Astrocyte (in vitro differentiated cells and primary cell): ENCODE measurements around the gene SP4.

Experiments
- EZH2 ChIP-seq: IDR thresholded peaks from 2 replicates; pipeline ENCODE4 v1.6.1; 2012; ENCODE audit warnings: mild to moderate bottlenecking, low read length, inconsistent platforms; ENCODE audit not compliant: insufficient read depth
- TF ChIP-seq, protein P1 (sequence below): IDR thresholded peaks from 2 replicates; pipeline ENCODE4 v1.5.1; 2011; ENCODE audit warnings: low read depth, mild to moderate bottlenecking, inconsistent platforms, low read length, moderate library complexity; ENCODE audit not compliant: insufficient read depth

DNA sequence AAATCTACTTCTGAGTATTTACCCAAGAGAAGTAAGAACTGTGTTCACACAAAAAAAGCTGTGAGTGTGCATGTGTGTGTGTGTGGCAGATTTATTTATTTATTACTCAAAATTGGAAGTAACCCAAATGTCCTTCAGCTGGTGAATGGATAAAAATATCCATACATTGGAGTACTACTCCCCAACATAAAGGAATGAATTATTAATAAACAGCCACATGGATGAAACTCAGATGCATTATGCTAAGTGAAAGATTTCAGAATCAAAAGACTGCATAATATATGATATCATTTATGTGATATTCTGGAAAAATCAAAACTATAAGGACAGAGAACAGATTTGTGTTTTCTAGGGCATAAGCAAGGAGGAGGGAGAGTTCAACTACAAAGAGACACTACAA, 67.8 kb downstream of the SP4 start:
- TF ChIP-seq, protein P1, sequence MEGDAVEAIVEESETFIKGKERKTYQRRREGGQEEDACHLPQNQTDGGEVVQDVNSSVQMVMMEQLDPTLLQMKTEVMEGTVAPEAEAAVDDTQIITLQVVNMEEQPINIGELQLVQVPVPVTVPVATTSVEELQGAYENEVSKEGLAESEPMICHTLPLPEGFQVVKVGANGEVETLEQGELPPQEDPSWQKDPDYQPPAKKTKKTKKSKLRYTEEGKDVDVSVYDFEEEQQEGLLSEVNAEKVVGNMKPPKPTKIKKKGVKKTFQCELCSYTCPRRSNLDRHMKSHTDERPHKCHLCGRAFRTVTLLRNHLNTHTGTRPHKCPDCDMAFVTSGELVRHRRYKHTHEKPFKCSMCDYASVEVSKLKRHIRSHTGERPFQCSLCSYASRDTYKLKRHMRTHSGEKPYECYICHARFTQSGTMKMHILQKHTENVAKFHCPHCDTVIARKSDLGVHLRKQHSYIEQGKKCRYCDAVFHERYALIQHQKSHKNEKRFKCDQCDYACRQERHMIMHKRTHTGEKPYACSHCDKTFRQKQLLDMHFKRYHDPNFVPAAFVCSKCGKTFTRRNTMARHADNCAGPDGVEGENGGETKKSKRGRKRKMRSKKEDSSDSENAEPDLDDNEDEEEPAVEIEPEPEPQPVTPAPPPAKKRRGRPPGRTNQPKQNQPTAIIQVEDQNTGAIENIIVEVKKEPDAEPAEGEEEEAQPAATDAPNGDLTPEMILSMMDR, result no peak
- no peak for TF ChIP-seq EZH2
